Stimulated activated CD4-positive, alpha-beta T cell treated with anti-CD3 and anti-CD28 coated beads, Interleukin-12 subunit alpha, Interleukin-12 subunit beta, amount 100 ng/mL, for 48 hours (primary cell): ENCODE data around the gene IGFBP1.
A peak's percentile ranks its signal among the peaks of the same experiment; 100 is the strongest.
"Not testable (repeated sequence)": the region's sequence is repeated elsewhere in the genome, so short reads cannot be mapped to it uniquely, and the experiment has no call there.

ENCODE experiments used
- DNase-seq, 3 donors: peaks; one replicate each; pipeline ENCODE4 v3.0.0-alpha.2; 2020; ENCODE audit warnings: low read depth in 2 of 3, low spot score in 1 of 3

IGFBP1 gene

GRCh38 chr7:45888185-45888992 lies at the start of gene IGFBP1:
IGFBP1 (plus strand) TSS chr7:45888488; CDS start chr7:45888653, 165 bp downstream.
- peak in 1 of 3 donors; percentile 7 for DNase-seq

- DNase-seq: not testable (repeated sequence)
Measured at GRCh38 chr7:45838852-45839251, 49.4 kb upstream of the IGFBP1 start.

- not testable (repeated sequence) for DNase-seq
Measured at GRCh38 chr7:45841926-45842717, 46.2 kb upstream of the IGFBP1 start.

GRCh38 chr7:45846536-45846935 lies 41.8 kb upstream of the IGFBP1 start:
- not testable (repeated sequence) for DNase-seq

- not testable (repeated sequence) for DNase-seq
Measured at GRCh38 chr7:45848734-45849133, 39.6 kb upstream of the IGFBP1 start.

- not testable (repeated sequence) for DNase-seq
Measured at GRCh38 chr7:45852984-45853383, 35.3 kb upstream of the IGFBP1 start.

- DNase-seq: not testable (repeated sequence)
Measured at GRCh38 chr7:45853491-45853890, 34.8 kb upstream of the IGFBP1 start.

- not testable (repeated sequence) for DNase-seq
Measured at GRCh38 chr7:45855680-45856079, 32.6 kb upstream of the IGFBP1 start.

GRCh38 chr7:45856888-45857287 lies 31.4 kb upstream of the IGFBP1 start:
- DNase-seq: not testable (repeated sequence)

- DNase-seq: no peak
Measured at GRCh38 chr7:45863715-45864114, 24.6 kb upstream of the IGFBP1 start.

GRCh38 chr7:45865594-45866410 lies 22.5 kb upstream of the IGFBP1 start:
- no peak for DNase-seq

GRCh38 chr7:45867471-45867870 lies 20.8 kb upstream of the IGFBP1 start:
- no peak for DNase-seq

GRCh38 chr7:45869426-45869825 lies 18.9 kb upstream of the IGFBP1 start:
- DNase-seq: no peak

- no peak for DNase-seq
Measured at GRCh38 chr7:45872116-45873034, 15.9 kb upstream of the IGFBP1 start.

- no peak for DNase-seq
Measured at GRCh38 chr7:45873035-45873354, 15.3 kb upstream of the IGFBP1 start, which contains the start of gene CCDC201. CCDC201 (minus strand) TSS chr7:45873082; CDS start chr7:45873007, 75 bp downstream.

- DNase-seq: no peak
Measured at GRCh38 chr7:45873355-45873754, 14.9 kb upstream of the IGFBP1 start.

- no peak for DNase-seq
Measured at GRCh38 chr7:45874408-45875131, 13.7 kb upstream of the IGFBP1 start.

- DNase-seq: no peak
Measured at GRCh38 chr7:45876519-45876918, 11.8 kb upstream of the IGFBP1 start.

- no peak for DNase-seq
Measured at GRCh38 chr7:45878457-45879144, 9.7 kb upstream of the IGFBP1 start.
